Peyer's patch (tissue), 4 donors: ENCODE data around the gene ZNF516. TPM values are rescaled to one million over a fixed set of nuclear protein-coding genes. Genes with fewer than 3 reads are reported as not detected.

Experiments used
- DNase-seq, 3 donors: peaks; one replicate each; pipeline ENCODE4 v3.0.0-alpha.2; 2017 to 2019
- H3K27ac ChIP-seq, 4 donors: fragments of 200-600 bp; sonication (generic); one replicate each; pipeline ENCODE4 v1.5.1; 2016 to 2019
- H3K27me3 ChIP-seq, 2 donors: fragments of 200-600 bp; sonication (generic); one replicate each; pipeline ENCODE4 v1.5.1; 2019
- H3K36me3 ChIP-seq, 3 donors: fragments of 200-600 bp; sonication (generic); one replicate each; pipeline ENCODE4 v1.5.1; 2016 to 2019
- H3K4me1 ChIP-seq, 4 donors: fragments of 200-600 bp; sonication (generic); one replicate each; pipeline ENCODE4 v1.5.1; 2016 to 2019
- H3K4me3 ChIP-seq, 4 donors: fragments of 200-600 bp; sonication (generic); 1 replicate in 3 of 4; 2 replicates in 1 of 4; pipeline ENCODE4 v1.5.1; 2016 to 2019; ENCODE audit warnings: mild to moderate bottlenecking in 1 of 4
- H3K9me3 ChIP-seq, 4 donors: fragments of 200-600 bp; sonication (generic); one replicate each; pipeline ENCODE4 v1.5.1; 2016 to 2019; ENCODE audit warnings: mild to moderate bottlenecking in 1 of 4
- POLR2A ChIP-seq, 2 donors: fragments of 450-650 bp; IDR thresholded peaks; one replicate each; pipeline ENCODE4 v1.5.1; 2017; ENCODE audit warnings: antibody characterized with exemption in 2 of 2, mild to moderate bottlenecking in 2 of 2, moderate library complexity in 2 of 2
- total RNA-seq, 4 donors: library from RNA; depleted of rRNA; stranded (reverse); fragments of >200 nt; gene quantifications; one replicate each; pipeline ENCODE4 v1.1.0, GENCODE V29; 2016
- TF ChIP-seq, protein P1 (sequence below), 6 experiments: fragments of 450-650 bp in 4 of 6; fragments of 200-600 bp in 2 of 6; sonication (generic) in 1 of 6; IDR thresholded peaks; one replicate each; pipeline ENCODE4 v1.5.1; 2017 to 2019; ENCODE audit warnings: antibody characterized with exemption in 6 of 6, mild to moderate bottlenecking in 3 of 6, moderate library complexity in 1 of 6

The ZNF516 gene
- total RNA-seq, 4 donors from 2014 or later, result 19.8 to 39.6 (median 25.7) TPM

DNA sequence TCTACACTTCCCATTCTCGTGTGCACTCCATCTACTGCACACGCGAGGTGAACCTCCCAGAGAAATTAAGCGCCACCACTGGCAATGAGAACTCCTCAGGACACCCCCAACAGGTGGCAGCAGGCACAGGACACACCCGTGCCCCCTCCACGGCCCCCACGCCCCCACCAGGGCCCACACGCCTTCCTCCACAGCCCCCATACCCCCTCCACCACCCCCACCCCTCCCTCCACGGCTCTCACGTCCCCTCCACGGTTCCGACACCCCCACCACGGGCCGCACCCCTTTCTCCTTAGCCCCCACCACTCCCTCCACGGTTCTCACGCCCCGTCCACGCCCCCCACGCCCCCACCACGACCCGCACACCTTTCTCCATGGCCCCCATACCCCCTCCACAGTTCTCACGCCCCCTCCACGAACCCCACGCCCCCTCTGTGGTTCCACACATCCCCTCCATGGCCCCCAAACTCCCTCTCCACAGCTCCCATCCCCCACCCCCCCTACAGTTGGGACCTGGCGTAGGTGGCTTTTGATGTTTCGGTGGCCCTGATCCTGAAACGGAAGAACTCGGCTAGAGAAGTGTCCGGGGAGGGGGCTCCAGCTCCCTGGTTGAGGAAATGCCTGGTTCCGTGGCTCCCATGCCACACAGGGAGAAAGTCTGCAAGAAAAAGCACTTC is 110.8 kb downstream of the ZNF516 start:
- no peaks in the 10 kb centered on the region for H3K27me3 ChIP-seq
- DNase-seq, result peak in 1 of 3 donors; percentile 28
- peaks cover 0 to 8% (median 0%) of the 10 kb centered on the region in 4 donors for H3K4me1 ChIP-seq
- H3K4me3 ChIP-seq, result no peak overlapping the region
- H3K27ac ChIP-seq, result no peak overlapping the region
- H3K36me3 ChIP-seq, result peaks cover 0 to 9% (median 0%) of the 10 kb centered on the region in 3 donors
- TF ChIP-seq, protein P1, sequence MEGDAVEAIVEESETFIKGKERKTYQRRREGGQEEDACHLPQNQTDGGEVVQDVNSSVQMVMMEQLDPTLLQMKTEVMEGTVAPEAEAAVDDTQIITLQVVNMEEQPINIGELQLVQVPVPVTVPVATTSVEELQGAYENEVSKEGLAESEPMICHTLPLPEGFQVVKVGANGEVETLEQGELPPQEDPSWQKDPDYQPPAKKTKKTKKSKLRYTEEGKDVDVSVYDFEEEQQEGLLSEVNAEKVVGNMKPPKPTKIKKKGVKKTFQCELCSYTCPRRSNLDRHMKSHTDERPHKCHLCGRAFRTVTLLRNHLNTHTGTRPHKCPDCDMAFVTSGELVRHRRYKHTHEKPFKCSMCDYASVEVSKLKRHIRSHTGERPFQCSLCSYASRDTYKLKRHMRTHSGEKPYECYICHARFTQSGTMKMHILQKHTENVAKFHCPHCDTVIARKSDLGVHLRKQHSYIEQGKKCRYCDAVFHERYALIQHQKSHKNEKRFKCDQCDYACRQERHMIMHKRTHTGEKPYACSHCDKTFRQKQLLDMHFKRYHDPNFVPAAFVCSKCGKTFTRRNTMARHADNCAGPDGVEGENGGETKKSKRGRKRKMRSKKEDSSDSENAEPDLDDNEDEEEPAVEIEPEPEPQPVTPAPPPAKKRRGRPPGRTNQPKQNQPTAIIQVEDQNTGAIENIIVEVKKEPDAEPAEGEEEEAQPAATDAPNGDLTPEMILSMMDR (IDR thresholded peaks at IDR 0.05), result no peak
- TF ChIP-seq POLR2A (IDR thresholded peaks at IDR 0.05), result no peak
- H3K9me3 ChIP-seq, result no peaks in the 10 kb centered on the region

DNA sequence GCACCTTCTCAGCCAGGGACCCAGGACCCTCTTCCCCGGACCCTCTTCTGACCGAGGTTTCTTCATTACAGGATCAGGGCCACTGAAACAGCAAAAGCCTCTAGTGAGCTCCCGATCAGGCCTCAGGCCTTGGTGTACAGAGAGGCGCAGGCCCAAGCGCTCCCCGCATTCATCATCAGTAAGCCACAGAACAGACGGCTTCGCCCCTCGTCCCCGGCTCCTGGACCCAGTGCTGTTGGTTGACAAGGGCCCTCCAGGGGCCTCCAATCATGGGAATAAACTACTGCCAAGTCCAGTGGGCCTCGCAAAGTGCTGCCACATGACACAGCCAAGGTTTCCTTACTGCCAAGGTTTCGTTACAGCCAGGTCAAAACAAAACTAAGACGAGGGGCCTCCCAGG is 111.4 kb downstream of the ZNF516 start:
- no peak overlapping the region for H3K27ac ChIP-seq
- no peaks in the 10 kb centered on the region for H3K27me3 ChIP-seq
- no peaks in the 10 kb centered on the region for H3K9me3 ChIP-seq
- H3K4me1 ChIP-seq, result peaks cover 0 to 3% (median 0%) of the 10 kb centered on the region in 4 donors
- TF ChIP-seq, protein P1 (IDR thresholded peaks at IDR 0.05), result no peak
- no peak for TF ChIP-seq POLR2A (IDR thresholded peaks at IDR 0.05)
- DNase-seq, result peak in 1 of 3 donors; percentile 36
- H3K4me3 ChIP-seq, result no peak overlapping the region
- peaks cover 0 to 15% (median 0%) of the 10 kb centered on the region in 3 donors for H3K36me3 ChIP-seq

DNA sequence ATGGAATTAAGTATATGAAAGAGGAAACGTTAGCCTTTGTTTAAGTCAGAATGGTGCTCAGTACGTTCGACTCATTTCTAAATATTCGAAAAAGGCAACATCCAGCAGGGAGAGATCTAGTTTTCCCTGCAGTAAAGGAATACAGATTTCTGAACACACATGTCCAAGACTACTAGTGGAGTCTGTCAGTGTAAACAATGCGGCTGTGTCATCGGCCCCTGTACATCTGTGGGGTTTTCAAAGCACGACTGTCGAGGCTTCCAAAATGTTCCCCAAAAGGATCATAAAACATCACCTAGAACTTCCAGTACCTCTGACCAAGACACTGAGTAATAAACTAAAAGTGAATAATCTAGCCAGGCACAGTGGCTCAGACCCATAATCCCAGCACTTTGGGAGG is 112.8 kb downstream of the ZNF516 start:
- Histone ChIP-seq H3K36me3 (peaks cover 0 to 22% (median 0%) of the 10 kb centered on the region in 3 donors), H3K4me1 (no peaks in the 10 kb centered on the region), H3K9me3 (no peaks in the 10 kb centered on the region), H3K27ac (no peak overlapping the region), H3K27me3 (no peaks in the 10 kb centered on the region), H3K4me3 (no peak overlapping the region)
- TF ChIP-seq, protein P1 (IDR thresholded peaks at IDR 0.05), result no peak
- TF ChIP-seq POLR2A (IDR thresholded peaks at IDR 0.05), result no peak
- no peak for DNase-seq

DNA sequence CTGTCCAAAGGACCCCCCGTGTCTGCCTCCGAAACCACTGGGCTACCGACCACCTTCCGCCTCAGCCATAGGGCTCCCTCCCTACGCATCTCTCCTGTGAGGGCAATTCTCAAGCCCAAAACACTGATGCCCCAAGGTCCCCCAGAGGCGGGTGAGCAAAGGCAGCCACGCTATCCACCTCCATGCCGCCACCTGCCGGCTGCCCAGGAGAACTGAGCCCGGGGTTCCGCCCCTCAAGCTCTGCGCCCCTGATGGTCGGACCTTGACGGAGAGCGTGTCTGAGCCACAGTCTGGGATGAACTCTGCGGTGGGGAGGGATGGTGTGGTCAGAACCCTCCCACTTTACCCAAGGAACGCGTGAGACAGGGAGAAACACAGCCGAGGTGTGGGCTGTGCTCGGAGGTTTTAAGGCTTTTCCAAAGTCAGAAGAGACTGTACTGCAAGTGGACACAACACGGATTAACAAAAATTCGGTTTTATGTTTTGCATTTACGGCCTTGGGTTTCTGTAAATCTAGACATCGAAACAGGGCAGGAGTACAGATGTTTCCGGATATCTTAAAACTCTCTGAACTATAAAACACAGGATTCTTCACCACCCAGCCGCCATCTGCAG is 114.1 kb downstream of the ZNF516 start:
- peak in 1 of 3 donors; percentile 40 for DNase-seq
- H3K27me3 ChIP-seq, result no peaks in the 10 kb centered on the region
- no peak overlapping the region for H3K27ac ChIP-seq
- no peaks in the 10 kb centered on the region for H3K4me1 ChIP-seq
- TF ChIP-seq, protein P1 (IDR thresholded peaks at IDR 0.05), result no peak
- TF ChIP-seq POLR2A (IDR thresholded peaks at IDR 0.05), result no peak
- H3K4me3 ChIP-seq, result no peak overlapping the region
- peaks cover 0 to 22% (median 0%) of the 10 kb centered on the region in 3 donors for H3K36me3 ChIP-seq
- H3K9me3 ChIP-seq, result no peaks in the 10 kb centered on the region

DNA sequence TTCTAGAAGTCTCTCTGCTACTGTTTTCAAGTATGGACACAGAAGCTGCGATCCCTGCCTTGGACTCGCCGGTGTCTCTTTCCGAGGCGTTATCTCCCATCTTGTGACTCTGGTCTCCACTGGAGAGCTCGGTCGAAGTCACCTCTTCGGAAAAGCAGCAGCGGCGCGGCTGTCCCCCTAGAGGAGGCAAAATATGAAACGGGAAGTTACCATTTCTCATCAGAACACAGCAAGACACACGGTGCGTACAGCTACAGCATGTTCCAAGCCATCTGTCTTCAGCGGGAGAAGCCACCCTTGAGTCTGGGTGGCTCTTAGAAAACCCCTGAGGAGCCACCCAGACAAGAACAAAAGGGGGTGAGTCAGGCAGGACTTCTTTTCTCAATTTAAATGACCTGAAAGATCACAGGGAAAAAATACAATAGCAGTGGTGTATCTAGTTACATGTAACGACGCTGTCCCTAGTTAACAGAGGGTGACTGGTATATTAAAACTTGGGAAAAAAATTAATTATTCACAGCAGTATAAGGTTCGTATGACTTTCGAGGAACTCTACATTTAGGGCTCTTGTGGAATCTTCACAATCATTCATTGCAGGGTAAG is 114.8 kb downstream of the ZNF516 start:
- Histone ChIP-seq H3K4me3 (no peak overlapping the region), H3K4me1 (no peaks in the 10 kb centered on the region), H3K36me3 (peaks cover 0 to 22% (median 0%) of the 10 kb centered on the region in 3 donors), H3K9me3 (no peaks in the 10 kb centered on the region), H3K27ac (no peak overlapping the region), H3K27me3 (no peaks in the 10 kb centered on the region)
- no peak for TF ChIP-seq POLR2A (IDR thresholded peaks at IDR 0.05)
- TF ChIP-seq, protein P1 (IDR thresholded peaks at IDR 0.05), result no peak
- peak in 1 of 3 donors; percentile 22 for DNase-seq
